Fibroblast of the aortic adventitia (primary cell): ENCODE measurements around the gene WDR20. TPM values are rescaled to one million over a fixed set of nuclear protein-coding genes. Genes with fewer than 3 reads are reported as not detected.

Source experiments
- DNase-seq: peaks from one replicate; pipeline ENCODE4 v3.0.0-alpha.2; 2010; ENCODE audit warnings: low read depth
- H3K4me3 ChIP-seq: 2 replicates; pipeline ENCODE4 v1.5.1; 2011; ENCODE audit warnings: low read depth, mild to moderate bottlenecking, control low read depth, low read length, moderate library complexity
- total RNA-seq: library from RNA; depleted of rRNA; stranded (reverse); fragments of >200 nt; gene quantifications from 2 replicates; pipeline ENCODE4 v1.2.3, GENCODE V29; 2012; ENCODE audit warnings: low replicate concordance
- TF ChIP-seq, protein P1 (sequence below): IDR thresholded peaks from 2 replicates; pipeline ENCODE4 v1.5.1; 2011; ENCODE audit warnings: mild to moderate bottlenecking, low read length, control low read depth, inconsistent platforms; ENCODE audit not compliant: insufficient read depth

The WDR20 gene
- total RNA-seq, 1 donor, result 14.6 TPM

DNA sequence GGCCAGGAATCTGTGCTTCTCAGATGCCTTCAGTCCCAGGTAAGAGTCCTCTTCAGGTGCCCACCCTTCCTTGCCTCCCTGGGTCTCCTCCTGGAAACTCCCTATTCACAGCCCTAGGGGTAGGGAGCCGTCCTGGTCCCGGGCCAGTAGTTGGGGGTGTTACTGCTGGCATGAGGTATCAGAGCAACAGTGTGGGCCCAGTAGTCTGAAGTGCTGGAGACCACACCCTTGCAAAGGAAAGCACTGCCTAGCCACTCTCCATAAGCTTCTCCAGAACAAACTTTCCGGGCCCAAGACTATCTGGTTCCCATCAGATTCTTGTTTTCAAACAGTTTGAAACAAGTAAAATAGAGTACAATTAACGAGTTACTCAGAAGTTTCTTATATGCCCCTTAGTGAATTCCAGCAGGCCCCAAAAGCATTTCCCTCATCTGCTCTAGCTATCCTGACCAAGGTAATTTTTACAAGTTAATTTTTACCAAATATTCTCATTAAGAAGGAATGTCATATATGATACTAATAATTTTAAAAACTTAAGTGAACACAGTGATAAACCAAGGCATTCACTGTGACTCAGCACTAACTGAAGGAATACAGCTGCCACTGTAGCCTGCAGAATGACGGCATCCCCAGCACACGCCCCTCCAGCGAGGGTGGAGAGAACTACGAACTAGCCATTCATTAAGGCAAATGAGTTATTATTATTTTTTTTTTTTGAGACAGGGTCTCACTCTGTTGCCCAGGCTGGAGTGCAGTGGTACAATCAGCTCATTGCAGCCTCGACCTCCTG lies 115.9 kb downstream of the WDR20 start:
- DNase-seq, result peak; percentile 86
- no peak overlapping the region for H3K4me3 ChIP-seq
- TF ChIP-seq, protein P1, sequence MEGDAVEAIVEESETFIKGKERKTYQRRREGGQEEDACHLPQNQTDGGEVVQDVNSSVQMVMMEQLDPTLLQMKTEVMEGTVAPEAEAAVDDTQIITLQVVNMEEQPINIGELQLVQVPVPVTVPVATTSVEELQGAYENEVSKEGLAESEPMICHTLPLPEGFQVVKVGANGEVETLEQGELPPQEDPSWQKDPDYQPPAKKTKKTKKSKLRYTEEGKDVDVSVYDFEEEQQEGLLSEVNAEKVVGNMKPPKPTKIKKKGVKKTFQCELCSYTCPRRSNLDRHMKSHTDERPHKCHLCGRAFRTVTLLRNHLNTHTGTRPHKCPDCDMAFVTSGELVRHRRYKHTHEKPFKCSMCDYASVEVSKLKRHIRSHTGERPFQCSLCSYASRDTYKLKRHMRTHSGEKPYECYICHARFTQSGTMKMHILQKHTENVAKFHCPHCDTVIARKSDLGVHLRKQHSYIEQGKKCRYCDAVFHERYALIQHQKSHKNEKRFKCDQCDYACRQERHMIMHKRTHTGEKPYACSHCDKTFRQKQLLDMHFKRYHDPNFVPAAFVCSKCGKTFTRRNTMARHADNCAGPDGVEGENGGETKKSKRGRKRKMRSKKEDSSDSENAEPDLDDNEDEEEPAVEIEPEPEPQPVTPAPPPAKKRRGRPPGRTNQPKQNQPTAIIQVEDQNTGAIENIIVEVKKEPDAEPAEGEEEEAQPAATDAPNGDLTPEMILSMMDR, result no peak

DNA sequence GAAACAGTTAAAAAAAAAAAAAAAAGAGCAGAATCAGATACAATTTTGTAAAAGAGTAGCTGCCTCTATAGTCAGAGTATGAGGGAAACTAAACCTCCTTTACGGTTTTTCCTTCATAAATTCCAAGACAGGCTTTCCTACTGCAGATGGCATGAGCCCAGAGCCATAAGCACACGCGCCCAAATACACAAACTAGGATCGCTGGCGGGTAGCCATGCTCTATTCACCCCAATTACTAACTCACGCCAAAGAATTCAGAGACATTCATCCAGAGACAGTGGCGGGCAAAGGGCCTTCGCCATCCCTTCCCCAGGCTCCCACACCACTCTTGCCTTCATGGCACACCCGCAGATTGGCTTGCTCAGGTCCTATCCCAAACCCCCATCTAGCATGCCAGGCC lies 117.0 kb downstream of the WDR20 start:
- no peak overlapping the region for H3K4me3 ChIP-seq
- TF ChIP-seq, protein P1, result no peak
- peak; percentile 34 for DNase-seq

DNA sequence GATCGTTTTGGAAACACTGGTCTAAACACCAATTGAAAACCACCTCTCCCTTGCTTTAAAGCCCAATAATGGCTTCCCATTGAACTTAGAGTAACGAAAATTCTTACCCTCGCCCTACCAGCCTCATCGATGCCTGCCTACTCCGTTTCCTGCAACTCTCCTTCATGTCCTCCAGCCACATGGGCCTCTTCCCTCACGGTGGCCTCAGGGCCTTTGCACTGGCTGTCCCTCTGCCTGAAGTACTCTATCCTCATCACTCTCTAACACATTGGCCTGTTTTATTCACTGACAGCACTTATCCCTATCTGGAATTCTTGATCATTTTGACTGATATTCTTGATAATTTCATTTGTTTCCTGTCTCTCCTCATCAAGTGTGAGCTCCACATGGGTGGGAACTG lies 118.4 kb downstream of the WDR20 start:
- TF ChIP-seq, protein P1, result no peak
- no peak for DNase-seq
- no peak overlapping the region for H3K4me3 ChIP-seq

Other genes starting within 250 kb of the WDR20 start
- gene DYNC1H1, start 175.3 kb upstream of the WDR20 start, total RNA-seq, result 376 and 465 TPM in 2 replicates
- gene HSP90AA1, start 52.9 kb upstream of the WDR20 start, total RNA-seq, result 323 and 368 TPM in 2 replicates
- gene MOK, start 165.3 kb downstream of the WDR20 start, total RNA-seq, result 21.2 and 40.6 TPM in 2 replicates
- 2.8 and 7.5 TPM in 2 replicates for gene ZNF839, start 179.8 kb downstream of the WDR20 start, total RNA-seq
- gene CINP, start 223.0 kb downstream of the WDR20 start, total RNA-seq, result 41.9 and 70.3 TPM in 2 replicates
- 8.8 and 16.1 TPM in 2 replicates for gene TECPR2, start 223.0 kb downstream of the WDR20 start, total RNA-seq